Prostate gland (tissue), 2 donors: ENCODE measurements around the gene HAO2.

ENCODE experiments used
- POLR2AphosphoS5 ChIP-seq: sonication (generic); formaldehyde crosslinking; IDR thresholded peaks from one replicate; pipeline ENCODE4 v1.6.1; 2017; ENCODE audit warnings: antibody characterized with exemption
- TF ChIP-seq, protein P1 (sequence below), 4 experiments: fragments of 200-600 bp in 2 of 4; fragments of 450-650 bp in 2 of 4; sonication (generic) in 2 of 4; IDR thresholded peaks; 1 replicate in 3 of 4; 2 replicates in 1 of 4; pipeline ENCODE4 v1.5.1; 2016 to 2019; ENCODE audit warnings: antibody characterized with exemption in 4 of 4, mild to moderate bottlenecking in 2 of 4, moderate library complexity in 2 of 4

DNA sequence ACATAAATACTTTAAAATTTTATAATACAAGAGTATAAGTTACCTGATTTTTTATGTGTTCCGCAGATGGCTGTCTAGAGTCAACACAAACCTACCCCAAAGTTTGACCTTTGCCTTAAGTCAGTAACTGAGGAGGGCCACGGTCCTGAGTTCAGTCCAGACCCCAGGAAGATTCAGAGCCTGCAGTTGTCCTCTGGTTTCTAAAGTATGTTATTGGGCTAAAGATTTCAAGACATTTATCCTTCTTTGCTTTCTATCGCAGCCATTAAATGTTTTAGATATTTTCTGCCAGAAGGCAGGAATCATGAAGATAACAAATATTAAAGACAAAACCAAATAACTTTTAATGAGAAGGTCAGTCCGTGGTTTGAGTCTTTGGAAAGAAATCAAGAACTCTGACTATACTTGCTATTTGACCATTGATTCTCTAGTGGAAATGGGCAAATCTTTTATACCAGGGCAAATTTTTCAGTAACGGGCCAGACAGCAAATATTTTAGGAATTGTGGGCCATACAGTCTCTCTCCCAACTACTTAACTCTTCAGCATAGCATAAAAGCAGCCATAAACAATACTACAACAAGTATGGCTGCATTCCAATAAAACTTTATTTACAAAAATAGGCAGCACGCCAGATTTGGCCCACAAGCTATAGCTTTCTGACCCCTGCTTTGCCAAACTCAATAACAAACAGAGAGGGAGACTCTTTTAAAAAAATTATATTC lies 38.0 kb upstream of the HAO2 start:
- no peak for TF ChIP-seq POLR2AphosphoS5
- TF ChIP-seq, protein P1, sequence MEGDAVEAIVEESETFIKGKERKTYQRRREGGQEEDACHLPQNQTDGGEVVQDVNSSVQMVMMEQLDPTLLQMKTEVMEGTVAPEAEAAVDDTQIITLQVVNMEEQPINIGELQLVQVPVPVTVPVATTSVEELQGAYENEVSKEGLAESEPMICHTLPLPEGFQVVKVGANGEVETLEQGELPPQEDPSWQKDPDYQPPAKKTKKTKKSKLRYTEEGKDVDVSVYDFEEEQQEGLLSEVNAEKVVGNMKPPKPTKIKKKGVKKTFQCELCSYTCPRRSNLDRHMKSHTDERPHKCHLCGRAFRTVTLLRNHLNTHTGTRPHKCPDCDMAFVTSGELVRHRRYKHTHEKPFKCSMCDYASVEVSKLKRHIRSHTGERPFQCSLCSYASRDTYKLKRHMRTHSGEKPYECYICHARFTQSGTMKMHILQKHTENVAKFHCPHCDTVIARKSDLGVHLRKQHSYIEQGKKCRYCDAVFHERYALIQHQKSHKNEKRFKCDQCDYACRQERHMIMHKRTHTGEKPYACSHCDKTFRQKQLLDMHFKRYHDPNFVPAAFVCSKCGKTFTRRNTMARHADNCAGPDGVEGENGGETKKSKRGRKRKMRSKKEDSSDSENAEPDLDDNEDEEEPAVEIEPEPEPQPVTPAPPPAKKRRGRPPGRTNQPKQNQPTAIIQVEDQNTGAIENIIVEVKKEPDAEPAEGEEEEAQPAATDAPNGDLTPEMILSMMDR (IDR thresholded peaks at IDR 0.05), result no peak
